Activated CD8-positive, alpha-beta memory T cell treated with anti-CD3 and anti-CD28 coated beads for 4 hours (primary cell): ENCODE results near the gene SLC24A4.

Source experiments
- DNase-seq, 2 donors: peaks; one replicate each; pipeline ENCODE4 v3.0.0-alpha.2; 2020; ENCODE audit warnings: low read depth in 2 of 2

Gene SLC24A4

GRCh38 chr14:92368001-92368400 is 45.0 kb downstream of the SLC24A4 start:
- no peak for DNase-seq

DNA sequence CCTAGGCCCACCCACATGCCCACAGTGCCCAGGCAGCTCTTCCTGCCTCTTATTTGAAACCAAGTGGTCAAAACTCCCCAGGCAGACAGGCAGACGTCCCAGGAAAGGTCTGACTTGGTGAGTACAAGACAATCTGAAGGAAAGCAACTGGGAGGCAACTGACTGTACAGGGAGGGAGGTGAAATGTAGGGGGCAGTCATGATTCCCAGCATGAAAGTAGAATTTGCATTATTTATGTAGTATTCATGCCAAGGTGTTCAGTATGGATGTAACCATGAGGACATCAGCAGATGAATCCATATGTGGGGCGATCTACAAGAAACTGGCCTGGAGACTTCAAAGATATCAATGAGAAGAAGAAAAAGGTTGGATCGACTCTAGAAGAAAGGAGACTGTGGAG is 46.1 kb downstream of the SLC24A4 start:
- no peak for DNase-seq

DNA sequence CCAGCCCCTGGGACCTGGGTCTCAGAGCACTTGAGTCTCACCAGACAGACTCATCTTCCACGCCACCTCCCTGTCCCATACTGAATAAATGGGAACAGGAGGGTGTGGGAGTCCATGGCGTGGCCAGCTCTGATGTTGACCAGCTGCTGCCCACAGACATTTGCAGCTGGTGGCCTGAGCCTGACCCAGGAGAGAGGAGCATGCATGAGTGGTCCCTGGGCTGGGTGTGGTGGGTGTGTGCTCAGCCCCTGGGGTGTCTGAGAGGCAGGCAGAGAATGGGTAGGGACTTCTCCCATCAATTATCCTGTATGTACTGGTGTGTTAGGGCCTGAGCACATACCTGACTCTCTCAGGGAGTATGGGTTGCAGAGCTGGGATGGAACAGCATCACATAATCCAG is 49.3 kb downstream of the SLC24A4 start:
- no peak for DNase-seq

- DNase-seq, result no peak
Observed at GRCh38 chr14:92373336-92373735, 50.4 kb downstream of the SLC24A4 start.

DNA sequence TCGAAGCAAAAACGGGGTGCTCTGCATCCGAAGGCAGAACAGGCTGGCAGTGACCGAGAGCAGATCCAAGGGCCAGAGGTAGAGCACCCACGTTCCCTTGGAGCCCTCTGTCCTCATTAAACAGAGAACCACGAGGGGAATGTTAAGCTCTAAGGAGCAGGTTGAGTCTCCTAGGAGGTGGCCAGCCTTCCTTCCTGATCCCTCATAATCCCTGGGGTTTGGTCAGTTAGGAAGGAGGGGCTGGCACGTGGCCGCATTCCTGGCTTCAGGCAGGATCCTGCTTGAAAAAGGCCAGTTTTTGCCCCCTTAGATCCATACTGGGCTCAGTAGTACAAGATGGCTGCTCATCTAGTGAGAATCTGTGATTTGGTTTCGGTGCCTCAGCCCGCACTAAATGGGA is 57.2 kb downstream of the SLC24A4 start:
- no peak for DNase-seq

GRCh38 chr14:92380582-92380981 is 57.6 kb downstream of the SLC24A4 start:
- DNase-seq, result no peak

DNA sequence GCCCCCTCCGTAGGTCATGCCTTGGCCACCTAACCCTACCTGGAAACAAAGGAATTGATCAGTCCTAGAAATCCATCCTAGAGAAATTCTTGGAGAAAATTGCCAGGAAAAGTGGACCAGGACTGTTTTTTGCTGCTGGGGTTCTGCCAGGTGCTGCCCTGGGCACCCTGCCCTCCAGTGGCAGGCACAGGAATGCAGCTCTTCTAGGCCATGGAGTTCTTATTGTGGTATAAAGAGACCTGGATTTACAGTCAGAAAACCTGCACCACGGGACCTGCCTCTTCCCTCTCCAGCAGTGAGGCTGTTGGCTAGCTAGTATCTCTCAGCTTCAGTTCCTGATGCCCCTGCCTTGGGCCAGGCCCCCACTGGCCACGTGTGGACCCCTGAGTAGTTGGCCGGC is 59.7 kb downstream of the SLC24A4 start:
- DNase-seq, result no peak

GRCh38 chr14:92383805-92384204 is 60.8 kb downstream of the SLC24A4 start:
- DNase-seq, result no peak

DNA sequence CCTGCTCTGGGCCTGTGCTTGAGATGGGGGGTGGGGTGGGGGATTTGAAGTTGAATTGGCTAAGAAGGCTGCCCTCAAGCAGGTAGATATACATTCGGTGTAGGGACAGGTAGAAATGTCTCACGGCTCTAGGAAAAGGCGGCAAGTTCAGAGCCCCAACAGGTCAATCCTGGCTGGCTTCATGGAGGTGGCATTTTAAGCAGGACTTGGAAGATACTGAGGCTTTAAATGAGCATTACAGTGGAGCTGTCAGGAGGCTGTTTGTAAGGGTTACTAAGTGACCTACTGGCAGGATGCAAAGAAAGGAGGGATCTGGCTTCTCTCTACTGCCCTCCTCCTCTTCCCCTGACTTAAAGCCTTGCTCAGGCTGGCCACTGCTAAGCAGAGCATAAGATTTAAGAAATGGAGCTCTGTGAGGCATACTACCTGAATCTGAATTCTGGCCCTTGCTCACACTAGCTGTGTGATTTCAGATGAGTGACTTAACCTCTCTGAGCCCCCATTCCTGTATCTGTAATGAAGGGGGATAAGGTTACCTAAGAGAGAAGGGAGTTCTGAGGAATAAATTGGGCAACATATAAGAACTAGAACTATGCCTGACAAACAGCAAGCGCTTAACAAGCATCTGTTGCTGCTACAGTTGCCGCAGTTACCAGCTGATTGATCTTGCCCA is 61.6 kb downstream of the SLC24A4 start:
- DNase-seq, result no peak

DNA sequence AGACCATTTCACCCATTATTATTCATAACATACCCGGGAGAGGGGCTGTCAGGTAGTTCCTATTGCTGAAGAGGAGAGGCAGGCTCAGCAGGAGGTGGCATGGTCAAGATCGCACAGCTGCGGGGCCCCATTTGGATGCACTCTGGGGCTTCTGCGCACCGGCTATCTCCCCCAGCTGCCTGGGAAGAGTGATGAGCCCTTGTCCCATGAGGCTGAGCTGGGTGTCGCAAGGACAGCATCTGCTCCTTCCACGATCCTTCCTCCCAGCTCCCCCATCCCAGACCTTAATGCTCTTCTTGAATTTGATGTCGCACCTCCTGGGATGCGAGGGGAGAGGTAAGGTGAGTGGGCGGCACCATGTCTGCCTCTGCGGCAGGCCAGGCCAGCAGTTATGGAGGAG is 62.6 kb downstream of the SLC24A4 start:
- DNase-seq, result no peak

GRCh38 chr14:92386165-92386564 is 63.2 kb downstream of the SLC24A4 start:
- no peak for DNase-seq

GRCh38 chr14:92386637-92387036 is 63.7 kb downstream of the SLC24A4 start:
- DNase-seq, result no peak

- DNase-seq, result no peak
Observed at GRCh38 chr14:92387578-92387977, 64.6 kb downstream of the SLC24A4 start.

DNA sequence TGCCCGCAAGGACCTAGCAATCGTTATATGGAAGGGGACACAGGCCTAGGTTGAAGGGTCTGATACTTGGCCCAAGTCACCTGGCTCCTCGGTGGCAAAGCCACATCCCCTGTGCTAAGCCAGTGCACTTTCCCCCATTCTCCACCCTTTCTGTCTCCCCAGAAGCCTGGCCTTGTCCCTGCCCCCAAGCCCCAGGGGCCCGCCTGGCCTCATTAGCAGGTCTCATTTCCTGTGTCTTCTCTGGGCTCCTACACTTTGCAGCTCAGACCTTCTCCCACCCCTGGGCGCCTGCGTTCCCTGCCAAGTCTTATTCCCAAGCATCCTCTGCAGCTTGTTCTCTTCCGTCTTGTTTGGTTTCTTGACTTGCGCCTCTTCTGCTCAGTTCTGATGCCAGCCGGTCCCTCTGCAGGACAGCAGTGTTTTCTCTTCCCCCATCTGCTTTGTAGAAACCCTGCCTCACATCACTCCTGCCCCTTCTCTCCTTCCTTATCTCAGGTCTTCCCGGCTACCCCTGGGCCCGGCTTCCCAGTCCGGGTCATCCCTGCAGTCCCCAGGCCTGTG is 66.7 kb downstream of the SLC24A4 start:
- no peak for DNase-seq

DNA sequence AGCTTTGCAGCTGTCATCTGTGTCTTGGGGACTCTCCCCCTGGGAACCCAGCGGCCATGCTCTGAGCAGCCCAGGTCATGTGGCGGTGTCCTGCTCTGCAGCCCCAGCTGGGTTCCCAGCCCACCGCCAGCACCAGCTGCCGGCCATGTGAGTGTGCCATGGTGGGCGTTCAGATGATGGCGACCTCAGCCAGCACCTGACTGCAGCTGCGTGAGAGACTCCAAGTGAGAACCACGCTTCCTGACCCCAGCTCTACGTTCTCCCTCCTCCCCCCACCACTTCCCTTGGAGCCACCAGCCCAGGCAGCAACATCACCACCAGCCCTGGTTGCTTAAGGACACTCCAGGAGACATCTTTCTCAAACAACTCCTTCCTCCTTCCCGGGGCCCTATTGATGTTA is 68.8 kb downstream of the SLC24A4 start:
- DNase-seq, result no peak

- DNase-seq, result no peak
Observed at GRCh38 chr14:92392711-92393110, 69.7 kb downstream of the SLC24A4 start.

DNA sequence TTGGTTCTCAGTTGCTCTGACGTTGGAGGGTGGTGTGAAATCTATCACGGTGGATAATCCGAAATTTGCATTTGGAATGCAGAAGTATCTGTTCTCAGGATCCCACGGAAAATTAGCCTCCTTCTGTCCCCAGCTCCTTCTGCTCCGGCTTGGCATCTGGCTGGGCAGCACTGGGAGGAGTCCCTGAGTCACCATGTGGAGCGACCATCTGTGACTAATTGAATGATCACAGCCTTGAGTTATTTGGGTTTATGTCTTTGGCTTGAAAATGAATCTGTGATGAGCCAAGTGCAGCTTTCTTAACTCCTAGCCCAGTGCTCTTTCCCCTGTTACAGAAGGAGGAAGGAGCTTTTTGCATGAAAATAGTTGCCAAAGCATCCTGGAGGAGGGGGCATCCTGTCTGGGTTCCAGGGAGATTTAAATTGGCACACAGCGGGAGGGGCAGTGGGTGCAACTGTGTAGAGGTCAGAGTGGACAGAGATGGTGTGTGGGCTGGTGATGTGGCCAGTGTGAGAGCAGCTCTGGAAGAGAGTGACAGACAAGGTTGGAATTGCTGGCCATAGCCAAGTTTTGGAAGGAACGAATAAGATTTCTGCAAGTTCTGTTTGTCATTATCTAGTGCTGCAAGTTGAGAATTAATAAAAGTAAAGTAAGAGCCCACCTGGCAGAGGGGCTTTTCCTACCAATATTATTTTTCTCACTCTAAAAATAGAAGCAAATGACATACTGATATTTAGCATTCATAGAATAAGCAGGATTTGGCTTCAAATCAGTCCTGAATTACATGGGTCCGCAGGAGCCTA is 74.4 kb downstream of the SLC24A4 start:
- DNase-seq, result no peak

DNA sequence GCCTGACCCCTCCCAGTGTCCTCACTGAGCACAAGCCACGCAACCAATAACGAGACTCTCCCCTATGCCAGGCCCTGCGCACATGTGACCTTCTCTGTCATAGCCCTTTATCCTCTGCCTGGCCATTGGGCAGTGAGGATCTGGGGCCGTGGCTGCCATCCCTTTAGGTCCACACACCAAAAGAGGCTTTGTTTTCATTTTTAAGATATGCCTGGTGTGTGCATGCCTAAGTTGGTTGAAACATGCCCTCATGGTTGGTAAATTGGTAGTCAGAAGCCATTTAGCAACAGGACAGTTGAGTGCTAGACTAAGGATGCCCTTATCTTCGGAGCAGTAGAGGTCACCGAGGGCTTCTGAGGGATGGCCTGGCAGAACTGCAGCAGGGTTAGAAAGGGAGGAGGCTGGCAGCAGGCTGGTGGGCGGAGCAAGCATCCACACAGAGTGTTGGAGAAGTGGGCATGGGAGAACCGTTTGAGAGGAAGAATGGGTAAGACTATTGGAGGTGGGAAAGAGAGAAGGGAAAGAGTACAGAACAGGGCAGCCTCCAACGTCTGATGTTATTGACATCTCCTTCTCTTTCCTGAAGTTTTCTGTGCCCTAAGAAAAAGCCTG is 75.1 kb downstream of the SLC24A4 start:
- DNase-seq, result no peak

DNA sequence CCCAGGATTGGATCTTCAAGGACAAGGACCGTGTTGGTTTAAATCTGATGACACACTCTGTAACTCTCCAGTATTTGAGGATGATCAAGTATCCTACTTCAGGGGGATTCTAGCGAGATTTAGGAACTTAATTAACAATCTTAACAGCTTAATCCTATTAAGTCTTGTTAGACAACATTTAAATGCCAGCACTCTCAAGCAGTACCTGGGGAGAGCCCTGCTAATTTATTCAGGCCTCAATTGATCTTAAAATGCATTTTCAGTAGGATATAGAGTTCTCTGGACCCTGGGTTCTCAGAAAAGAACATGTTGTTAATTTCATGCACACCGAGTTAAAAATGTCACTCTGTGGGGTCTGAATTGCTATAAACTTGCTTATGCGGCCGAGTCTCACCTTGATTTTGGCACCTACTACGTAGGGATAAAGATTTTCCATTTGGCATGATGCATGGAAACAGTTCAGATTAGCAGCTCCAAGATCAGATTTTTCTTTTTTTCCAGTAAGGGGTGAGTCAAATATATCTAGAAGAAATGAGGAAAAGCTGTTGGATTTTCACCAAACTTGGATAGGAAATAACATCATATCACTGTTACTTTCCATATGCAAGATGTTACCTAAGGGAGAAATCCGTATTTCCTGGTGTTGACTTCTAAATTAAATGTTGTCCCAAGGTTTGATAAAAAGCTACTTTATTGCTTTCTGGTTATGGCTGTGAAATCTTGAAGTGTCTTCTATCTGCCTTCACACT is 76.1 kb downstream of the SLC24A4 start:
- no peak for DNase-seq

DNA sequence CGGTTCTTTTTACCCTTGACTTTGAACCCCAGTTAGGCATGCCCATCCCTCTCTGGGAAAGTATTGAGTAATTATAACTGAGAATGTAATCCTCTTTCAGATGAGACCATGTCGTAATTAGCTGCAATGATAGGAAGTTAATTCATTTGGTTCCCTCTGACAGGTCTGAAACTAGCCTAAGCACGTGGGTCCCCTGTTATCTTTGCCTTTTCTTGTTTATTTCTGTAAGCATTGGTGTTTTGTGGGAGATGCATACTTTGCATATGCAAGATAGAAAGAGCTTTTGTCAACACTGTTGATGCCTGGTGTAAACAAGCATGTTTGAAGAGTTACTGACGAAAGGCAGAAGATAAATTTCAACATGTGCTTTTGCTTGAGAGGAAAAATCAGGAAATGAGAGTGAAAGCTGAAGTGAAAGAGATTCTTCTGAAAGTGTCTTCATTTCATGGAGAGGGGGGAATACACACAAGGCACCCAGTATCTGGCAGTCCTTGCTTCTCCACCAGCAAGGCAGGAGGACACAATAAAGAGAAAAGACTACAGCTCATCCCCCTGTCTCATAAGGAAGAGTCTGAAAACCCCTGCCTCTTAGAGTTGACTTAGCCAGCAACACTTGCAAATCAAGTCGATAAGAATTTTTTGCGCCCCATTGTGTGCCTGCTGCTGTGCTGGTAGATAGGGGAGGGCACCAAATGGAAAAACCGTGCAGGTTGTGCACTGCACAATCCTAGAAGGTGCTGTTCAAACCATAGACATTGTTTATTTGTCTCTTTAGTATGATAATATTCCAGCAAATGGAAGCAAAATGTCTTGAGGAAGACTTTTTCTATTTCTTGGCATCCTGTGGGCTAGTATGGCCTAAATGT is 77.8 kb downstream of the SLC24A4 start:
- no peak for DNase-seq

DNA sequence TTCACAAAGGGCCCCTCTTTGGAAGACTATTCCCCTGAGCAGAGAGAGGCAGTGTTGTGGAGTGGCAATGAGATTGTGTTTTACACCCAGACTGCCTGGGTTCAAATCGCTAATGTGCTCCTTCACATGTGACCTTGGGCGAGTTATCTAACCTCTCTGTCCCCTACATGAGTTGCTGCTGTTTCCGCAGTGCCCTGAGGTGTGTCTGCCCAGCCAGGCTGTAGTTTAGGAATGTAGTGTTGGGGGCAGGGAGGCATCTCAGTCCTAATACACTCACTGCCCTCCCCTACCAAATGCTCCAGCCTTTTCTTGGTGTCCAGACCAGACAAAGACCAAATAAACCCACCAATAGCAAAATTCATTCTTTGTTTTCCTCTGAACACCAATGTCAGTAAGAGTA is 78.6 kb downstream of the SLC24A4 start:
- DNase-seq, result no peak
